SK-N-SH treated with all-trans-retinoic acid at 6 μM for 48 hours (cell line): ENCODE measurements around the gene ARHGDIA.

Experiments used
- ARNTL ChIP-seq: fragments of 450-650 bp; formaldehyde crosslinking; IDR thresholded peaks from 2 replicates; pipeline ENCODE4 v1.5.0; 2020; ENCODE audit warnings: low read depth, mild to moderate bottlenecking, moderate library complexity, borderline replicate concordance
- CREB5 ChIP-seq: fragments of 250-450 bp; sonication (Bioruptor Pico); IDR thresholded peaks from 2 replicates; pipeline ENCODE4 v1.5.1; 2020; ENCODE audit warnings: low read depth, mild to moderate bottlenecking, moderate library complexity
- PATZ1 ChIP-seq: fragments of 250-450 bp; sonication (Bioruptor Pico); IDR thresholded peaks from 2 replicates; pipeline ENCODE4 v1.8.0; 2020; ENCODE audit warnings: mild to moderate bottlenecking, moderate library complexity, borderline replicate concordance
- POU6F1 ChIP-seq: fragments of 250-450 bp; sonication (Bioruptor Pico); IDR thresholded peaks from 2 replicates; pipeline ENCODE4 v1.8.0; 2021; ENCODE audit warnings: low read depth, mild to moderate bottlenecking, moderate library complexity, borderline replicate concordance
- ZFP3 ChIP-seq: fragments of 250-450 bp; sonication (Bioruptor Pico); IDR thresholded peaks from 2 replicates; pipeline ENCODE4 v1.5.0; 2020; ENCODE audit warnings: mild to moderate bottlenecking, moderate library complexity
- ZNF8 ChIP-seq: fragments of 450-650 bp; formaldehyde crosslinking; IDR thresholded peaks from 2 replicates; pipeline ENCODE4 v1.5.0; 2020; ENCODE audit warnings: mild to moderate bottlenecking, moderate library complexity

- TF ChIP-seq POU6F1: no peak
- TF ChIP-seq ZNF8 (CRISPR knock-in tag): no peak
- TF ChIP-seq PATZ1 (CRISPR knock-in tag): no peak
- no peak for TF ChIP-seq ARNTL
- TF ChIP-seq CREB5 (CRISPR knock-in tag): no peak
- no peak for TF ChIP-seq ZFP3
These were observed 30.0 kb downstream of the ARHGDIA start for GRCh38 chr17:81840826-81841778.
